ENCODE data around the gene ITGB3. TPM values are rescaled to one million over a fixed set of nuclear protein-coding genes. Genes with fewer than 3 reads are reported as not detected.

The ITGB3 gene
- total RNA-seq (1 to 10 TPM in 1 of 5 donors, under 1 TPM in 4; 0.22 to 3.8 (median 0.26) TPM), total RNA-seq (0 to 5.5 (median 0.10) reads per million in 29 experiments)
- total RNA-seq (2013): 1.6 TPM

- DNase-seq (peak; percentile 23 to 74 (median 52)), ATAC-seq (replicated peaks in 1 of 4) (peak; percentile 93 to 97 (median 96))
- POLR2A ChIA-PET: no interaction called here
- Histone ChIP-seq H3K27me3 (replicated peaks in 1 of 2; ENCODE audit: control insufficient read depth in 2 of 2, extremely low read depth in 1 of 2, insufficient read depth in 2 of 2, low read length in 1 of 2) (peaks cover 14 to 46% of the 10 kb centered on the region in 2 experiments), H3K4me1 (ENCODE audit: control insufficient read depth in 1 of 2, extremely low read depth in 1 of 2, insufficient read depth in 2 of 2, low read length in 2 of 2) (peaks cover 0 to 9% of the 10 kb centered on the region in 2 experiments), H3K36me3 (ENCODE audit: control insufficient read depth in 2 of 2, extremely low read depth in 1 of 2, insufficient read depth in 1 of 2, low read length in 1 of 2) (no peaks in the 10 kb centered on the region), H3K4me3 (ENCODE audit: control insufficient read depth in 1 of 2, extremely low read depth in 1 of 2, low read length in 1 of 2) (peak within 1 kb of the TSS; percentile 33 to 53), H3K9me3 (no peaks in the 10 kb centered on the region), H3K27ac (ENCODE audit: low read length) (no peak within 1 kb of the TSS)
- Mint-ChIP-seq H3K4me1 (peaks cover 12 to 15% (median 12%) of the 10 kb centered on the region in 3 donors), H3K36me3 (no peaks in the 10 kb centered on the region), H3K27ac (no peak within 1 kb of the TSS), H3K4me3 (peak within 1 kb of the TSS; percentile 83 to 84 (median 84)), H3K9me3 (no peaks in the 10 kb centered on the region), H3K27me3 (peaks cover 50 to 59% of the 10 kb centered on the region in 2 donors)
- WGBS (ENCODE audit: insufficient coverage): 1% methylated on average over 97 of the region's 112 CpGs
- CTCF ChIA-PET: no interaction called here
Measured at GRCh38 chr17:47253541-47254402, at the start of gene ITGB3. Gene ITGB3 (plus strand): TSS chr17:47253827. CDS start chr17:47253862, 35 bp downstream.

DNA sequence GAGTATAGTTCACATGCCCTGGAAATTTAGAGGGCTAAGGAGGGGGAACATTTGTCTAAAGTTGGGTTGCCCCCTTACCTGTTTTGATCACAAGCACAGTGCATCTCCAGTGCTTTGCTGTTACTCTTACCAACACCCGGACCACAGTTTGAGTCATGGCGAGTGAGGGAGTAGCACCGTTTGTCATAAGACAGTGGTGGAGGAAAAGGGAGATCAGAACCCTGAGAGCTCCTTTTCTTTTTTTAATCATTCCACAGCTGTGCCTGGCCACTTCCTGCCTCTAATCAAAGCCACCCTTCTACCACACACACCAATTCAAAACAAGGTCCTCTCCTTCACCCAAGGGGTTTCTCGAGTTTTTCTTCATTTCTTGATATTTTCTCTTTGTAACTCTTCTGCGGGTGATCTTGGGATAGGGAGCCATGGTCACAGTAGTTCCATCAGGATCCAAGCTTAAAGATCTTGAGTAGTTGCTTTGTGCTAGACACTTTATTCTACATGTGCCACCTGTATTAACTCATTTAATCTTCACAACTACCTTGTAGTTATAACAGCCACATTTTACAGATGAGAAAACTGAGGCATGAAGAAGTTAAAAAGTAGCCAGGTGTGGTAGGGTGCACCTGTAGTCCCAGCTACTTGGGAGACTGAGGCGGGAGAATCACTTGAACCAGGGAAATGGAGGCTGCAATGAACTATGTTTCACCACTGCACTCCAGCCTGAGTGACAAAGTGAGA lies 49.5 kb upstream of the ITGB3 start:
- H3K36me3 Mint-ChIP-seq: no peaks in the 10 kb centered on the region
- H3K27me3 Mint-ChIP-seq: no peaks in the 10 kb centered on the region
- H3K36me3 ChIP-seq (ENCODE audit: control insufficient read depth in 2 of 2, extremely low read depth in 1 of 2, insufficient read depth in 1 of 2, low read length in 1 of 2): no peaks in the 10 kb centered on the region
- WGBS (ENCODE audit: insufficient coverage): no CpG with 5 or more reads among the region's 6 CpGs
- no peak overlapping the region for H3K4me3 ChIP-seq (ENCODE audit: control insufficient read depth in 1 of 2, extremely low read depth in 1 of 2, low read length in 1 of 2)
- ChIA-PET POLR2A (no interaction called here), CTCF (no interaction called here)
- H3K27ac ChIP-seq (ENCODE audit: low read length): peak overlapping the region; percentile 86
- H3K9me3 ChIP-seq: no peaks in the 10 kb centered on the region
- peak overlapping the region; percentile 91 to 94 for H3K27ac Mint-ChIP-seq
- H3K9me3 Mint-ChIP-seq: no peaks in the 10 kb centered on the region
- DNase-seq: peak in 30 of 35 experiments; percentile 8 to 63 (median 34)
- peaks cover 34 to 47% of the 10 kb centered on the region in 2 experiments for H3K4me1 ChIP-seq (ENCODE audit: control insufficient read depth in 1 of 2, extremely low read depth in 1 of 2, insufficient read depth in 2 of 2, low read length in 2 of 2)
- H3K4me3 Mint-ChIP-seq: peak overlapping the region; percentile 71 to 84 (median 77)
- ATAC-seq (replicated peaks in 1 of 4): peak; percentile 48 to 58 (median 52)
- no peaks in the 10 kb centered on the region for H3K27me3 ChIP-seq (replicated peaks in 1 of 2; ENCODE audit: control insufficient read depth in 2 of 2, extremely low read depth in 1 of 2, insufficient read depth in 2 of 2, low read length in 1 of 2)
- H3K4me1 Mint-ChIP-seq: peaks cover 53 to 67% (median 59%) of the 10 kb centered on the region in 3 donors

DNA sequence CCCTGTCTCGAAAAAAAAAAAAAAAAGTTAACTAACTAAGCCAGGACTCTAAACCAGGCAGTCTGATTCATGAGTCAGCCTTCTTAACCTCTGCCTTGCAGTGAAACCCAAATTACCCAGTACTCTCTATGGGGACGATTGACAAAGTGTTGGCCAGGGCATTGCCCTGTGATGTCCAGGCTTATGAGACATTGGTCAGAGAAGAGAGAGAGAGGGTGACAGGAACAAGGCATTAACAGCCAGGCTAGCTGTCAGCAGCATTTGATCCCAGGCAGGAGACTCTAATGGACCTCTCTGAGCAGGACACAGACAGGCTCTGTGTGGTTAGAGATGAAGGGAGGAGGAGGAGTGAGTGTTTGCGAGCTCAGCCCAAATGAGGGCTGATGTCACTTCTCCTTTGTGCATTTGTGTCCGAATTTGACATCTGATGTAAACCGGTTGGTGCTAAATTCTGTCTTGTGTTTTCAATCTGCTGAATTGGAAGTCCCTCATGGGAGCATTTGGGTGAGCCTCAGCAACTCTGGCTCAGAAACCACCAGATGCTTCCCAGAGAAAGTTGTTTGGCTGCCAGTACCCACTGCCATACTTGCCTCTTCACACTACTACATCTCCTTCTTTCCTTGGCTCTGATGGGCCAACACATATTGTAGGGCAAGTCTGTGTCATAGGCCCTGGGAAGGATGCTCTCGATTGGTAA lies 48.8 kb upstream of the ITGB3 start:
- peaks cover 32 to 44% of the 10 kb centered on the region in 2 experiments for H3K4me1 ChIP-seq (ENCODE audit: control insufficient read depth in 1 of 2, extremely low read depth in 1 of 2, insufficient read depth in 2 of 2, low read length in 2 of 2)
- H3K4me3 ChIP-seq (ENCODE audit: control insufficient read depth in 1 of 2, extremely low read depth in 1 of 2, low read length in 1 of 2): peak overlapping the region in 1 of 2 donors; percentile 30
- ChIA-PET POLR2A (no interaction called here), CTCF (interaction anchor here in 1 of 2 donors (0.9 kb wide), 1 partner anchor 15 kb away, joined by 3 read pairs; no protein-coding TSS in a partner anchor)
- Mint-ChIP-seq H3K27me3 (no peaks in the 10 kb centered on the region), H3K9me3 (no peaks in the 10 kb centered on the region), H3K4me1 (peaks cover 50 to 64% (median 57%) of the 10 kb centered on the region in 3 donors), H3K27ac (peak overlapping the region; percentile 91 to 94), H3K36me3 (no peaks in the 10 kb centered on the region), H3K4me3 (peak overlapping the region; percentile 71 to 84 (median 77))
- ATAC-seq (replicated peaks in 1 of 4): peak; percentile 59 to 76 (median 72)
- peak overlapping the region; percentile 86 for H3K27ac ChIP-seq (ENCODE audit: low read length)
- peak in 16 of 35 experiments; percentile 8 to 62 (median 23) for DNase-seq
- H3K36me3 ChIP-seq (ENCODE audit: control insufficient read depth in 2 of 2, extremely low read depth in 1 of 2, insufficient read depth in 1 of 2, low read length in 1 of 2): no peaks in the 10 kb centered on the region
- 27% methylated on average over 3 of the region's 6 CpGs for WGBS (ENCODE audit: insufficient coverage)
- H3K27me3 ChIP-seq (replicated peaks in 1 of 2; ENCODE audit: control insufficient read depth in 2 of 2, extremely low read depth in 1 of 2, insufficient read depth in 2 of 2, low read length in 1 of 2): no peaks in the 10 kb centered on the region
- H3K9me3 ChIP-seq: no peaks in the 10 kb centered on the region

GRCh38 chr17:47205419-47205963 lies 48.1 kb upstream of the ITGB3 start:
- peaks cover 26 to 39% of the 10 kb centered on the region in 2 experiments for H3K4me1 ChIP-seq (ENCODE audit: control insufficient read depth in 1 of 2, extremely low read depth in 1 of 2, insufficient read depth in 2 of 2, low read length in 2 of 2)
- no peaks in the 10 kb centered on the region for H3K36me3 Mint-ChIP-seq
- ChIA-PET CTCF (interaction anchor here in 1 of 2 donors (0.7 to 1.8 kb wide), 4 partner anchors 10 to 24 kb away, joined by 3 to 6 read pairs (median 4); no protein-coding TSS in a partner anchor), POLR2A (interaction anchor here in 1 of 2 donors (0.6 kb wide), 1 partner anchor 11 kb away, joined by 5 read pairs; no protein-coding TSS in a partner anchor)
- no peaks in the 10 kb centered on the region for H3K9me3 Mint-ChIP-seq
- H3K27me3 Mint-ChIP-seq: no peaks in the 10 kb centered on the region
- no peaks in the 10 kb centered on the region for H3K27me3 ChIP-seq (replicated peaks in 1 of 2; ENCODE audit: control insufficient read depth in 2 of 2, extremely low read depth in 1 of 2, insufficient read depth in 2 of 2, low read length in 1 of 2)
- peak overlapping the region; percentile 91 to 94 for H3K27ac Mint-ChIP-seq
- DNase-seq (peak; percentile 11 to 84 (median 61)), ATAC-seq (replicated peaks in 1 of 4) (peak; percentile 74 to 92 (median 79))
- peak overlapping the region; percentile 86 for H3K27ac ChIP-seq (ENCODE audit: low read length)
- peaks cover 44 to 58% (median 50%) of the 10 kb centered on the region in 3 donors for H3K4me1 Mint-ChIP-seq
- H3K4me3 Mint-ChIP-seq: peak overlapping the region; percentile 71 to 84 (median 77)
- WGBS (ENCODE audit: insufficient coverage): 22% methylated on average over 5 of the region's 9 CpGs
- peak overlapping the region in 1 of 2 donors; percentile 30 for H3K4me3 ChIP-seq (ENCODE audit: control insufficient read depth in 1 of 2, extremely low read depth in 1 of 2, low read length in 1 of 2)
- no peaks in the 10 kb centered on the region for H3K36me3 ChIP-seq (ENCODE audit: control insufficient read depth in 2 of 2, extremely low read depth in 1 of 2, insufficient read depth in 1 of 2, low read length in 1 of 2)
- H3K9me3 ChIP-seq: no peaks in the 10 kb centered on the region

DNA sequence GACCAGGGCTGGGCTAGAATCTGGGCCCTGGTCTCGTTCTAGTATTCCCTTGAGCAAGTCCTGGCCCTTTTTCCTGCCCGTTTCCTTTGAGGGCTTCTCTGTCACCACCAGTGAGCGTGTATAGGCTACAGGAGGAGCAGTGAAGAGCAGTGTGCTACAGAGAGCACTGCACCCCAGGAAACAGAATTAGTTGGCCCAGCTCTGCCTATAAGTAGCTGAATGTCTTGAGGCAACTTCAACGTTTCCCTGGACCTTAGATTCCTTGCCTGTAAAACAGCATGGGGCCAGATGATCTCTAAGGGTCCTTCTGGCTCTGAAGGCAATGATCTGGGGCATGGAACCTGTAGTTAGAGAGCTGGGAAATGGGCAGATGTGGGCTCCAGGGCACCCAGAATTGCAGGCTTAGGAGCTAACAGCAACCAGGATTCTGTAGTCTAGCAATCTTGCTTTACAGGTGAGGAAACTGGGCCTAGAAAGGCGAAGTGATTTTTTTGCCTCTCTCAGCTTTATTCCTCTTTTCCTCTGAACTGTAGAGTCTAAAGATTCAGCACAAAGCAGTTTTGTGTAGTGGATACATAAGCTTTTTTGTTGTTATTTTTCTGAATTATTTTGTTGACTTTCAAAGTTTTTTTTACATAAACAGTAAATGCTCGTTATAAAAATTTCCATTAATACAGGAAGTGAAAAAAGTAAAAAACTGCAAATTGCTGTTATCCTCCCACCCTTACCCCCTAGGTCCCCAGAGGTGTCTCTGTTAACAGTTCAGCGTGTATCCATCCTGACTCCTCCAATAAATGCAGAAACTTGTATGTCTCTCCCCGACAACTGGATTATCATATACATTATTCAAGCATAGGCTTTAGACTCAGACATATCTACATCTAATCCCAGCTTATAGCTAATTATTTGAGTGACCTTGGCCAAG lies 46.2 kb upstream of the ITGB3 start:
- peaks cover 26 to 38% of the 10 kb centered on the region in 2 experiments for H3K4me1 ChIP-seq (ENCODE audit: control insufficient read depth in 1 of 2, extremely low read depth in 1 of 2, insufficient read depth in 2 of 2, low read length in 2 of 2)
- H3K27me3 Mint-ChIP-seq: no peaks in the 10 kb centered on the region
- ATAC-seq (replicated peaks in 1 of 4): no peak
- no peak for DNase-seq
- no peak overlapping the region for H3K4me3 ChIP-seq (ENCODE audit: control insufficient read depth in 1 of 2, extremely low read depth in 1 of 2, low read length in 1 of 2)
- peak overlapping the region; percentile 86 for H3K27ac ChIP-seq (ENCODE audit: low read length)
- no peaks in the 10 kb centered on the region for H3K36me3 ChIP-seq (ENCODE audit: control insufficient read depth in 2 of 2, extremely low read depth in 1 of 2, insufficient read depth in 1 of 2, low read length in 1 of 2)
- H3K27me3 ChIP-seq (replicated peaks in 1 of 2; ENCODE audit: control insufficient read depth in 2 of 2, extremely low read depth in 1 of 2, insufficient read depth in 2 of 2, low read length in 1 of 2): no peaks in the 10 kb centered on the region
- H3K4me3 Mint-ChIP-seq: no peak overlapping the region
- ChIA-PET POLR2A (no interaction called here), CTCF (interaction anchor here in 1 of 2 donors (0.7 to 1.8 kb wide), 3 partner anchors 18 to 24 kb away, joined by 3 to 6 read pairs (median 3); no protein-coding TSS in a partner anchor)
- H3K4me1 Mint-ChIP-seq: peaks cover 40 to 54% (median 48%) of the 10 kb centered on the region in 3 donors
- 69% methylated on average over 5 of the region's 8 CpGs for WGBS (ENCODE audit: insufficient coverage)
- H3K9me3 Mint-ChIP-seq: no peaks in the 10 kb centered on the region
- no peaks in the 10 kb centered on the region for H3K36me3 Mint-ChIP-seq
- no peaks in the 10 kb centered on the region for H3K9me3 ChIP-seq
- H3K27ac Mint-ChIP-seq: peak overlapping the region; percentile 91 to 94
